Measurements from ENCODE around the gene SRXN1.
"Not testable (repeated sequence)": the region's sequence is repeated elsewhere in the genome, so short reads cannot be mapped to it uniquely, and the experiment has no call there.

Gene SRXN1

DNA sequence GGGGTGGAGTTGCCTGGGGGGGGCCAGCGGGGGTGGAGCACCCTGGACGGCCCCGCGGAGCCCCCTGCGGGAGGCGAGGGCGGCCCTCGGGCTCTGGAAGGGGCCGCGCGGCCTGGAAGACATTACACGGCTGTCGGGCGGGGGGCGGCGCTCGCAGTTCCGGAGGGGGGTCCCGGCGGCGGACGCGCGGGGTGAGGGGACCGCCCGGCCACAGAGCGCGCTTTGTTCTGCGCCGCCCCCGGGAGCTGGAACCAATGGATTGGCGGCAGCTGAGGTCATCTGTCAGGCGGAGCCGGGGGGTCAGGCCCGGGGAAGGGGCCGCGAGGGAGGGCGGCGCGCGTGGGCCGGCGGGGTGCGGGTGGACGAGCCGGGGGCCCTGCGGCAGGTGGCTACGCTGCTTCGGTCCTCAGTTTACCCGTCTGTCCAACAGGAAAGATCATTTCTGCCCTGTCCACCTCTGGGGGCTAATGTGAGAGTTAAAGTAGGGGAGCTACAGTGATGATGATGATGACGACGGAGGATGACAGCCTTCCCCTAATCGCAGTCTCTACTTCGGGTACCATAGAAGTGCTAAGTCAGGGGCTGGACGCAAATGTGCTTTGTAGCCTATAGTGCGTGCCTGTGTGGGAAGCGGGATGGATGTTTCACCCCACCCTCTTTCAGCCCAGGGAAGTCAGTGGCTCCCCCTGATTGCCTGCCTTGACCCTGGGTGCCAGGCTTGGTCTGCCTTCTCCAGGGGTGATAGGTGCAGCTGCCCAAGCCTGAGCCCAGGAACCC, 10.4 kb downstream of the SRXN1 start:
- ChIA-PET POLR2A (no interaction called here), CTCF (interaction anchor here (0.7 to 2.2 kb wide), 2 partner anchors 9 to 80 kb away, joined by 3 to 8 read pairs; no protein-coding TSS in a partner anchor)
- no peak overlapping the region for H3K4me3 ChIP-seq (ENCODE audit: low read depth, low read length)
- H3K36me3 ChIP-seq (ENCODE audit: control insufficient read depth in 2 of 2, insufficient read depth in 1 of 2, low read length in 2 of 2) = peaks cover 0 to 9% of the 10 kb centered on the region in 2 experiments; a peak in 1 of 3 replicates
- no peak overlapping the region for H3K27ac ChIP-seq (ENCODE audit: extremely low read depth, low read depth, low read length)
- TF ChIP-seq ZNF416 (tag by site-specific recombination; IDR thresholded peaks at IDR 0.05) (no peak), ZNF843 (tag by site-specific recombination; IDR thresholded peaks at IDR 0.05) (no peak), SP2 (tag by site-specific recombination; IDR thresholded peaks at IDR 0.05) (0 out of 2 replicates have a peak, but pooled peaks have one; percentile 8), GLIS2 (tag by site-specific recombination; IDR thresholded peaks at IDR 0.05) (no peak), TRIM28 (IDR thresholded peaks at IDR 0.05; ENCODE audit: borderline replicate concordance, low read length) (no peak), ZFP41 (tag by site-specific recombination; IDR thresholded peaks at IDR 0.05; ENCODE audit: borderline replicate concordance) (no peak), ZNF10 (tag by site-specific recombination; IDR thresholded peaks at IDR 0.05) (no peak), TSHZ1 (tag by site-specific recombination; IDR thresholded peaks at IDR 0.05; ENCODE audit: borderline replicate concordance) (no peak), ZNF561 (tag by site-specific recombination; IDR thresholded peaks at IDR 0.05; ENCODE audit: borderline replicate concordance) (no peak)
- TF ChIP-seq, protein P1, sequence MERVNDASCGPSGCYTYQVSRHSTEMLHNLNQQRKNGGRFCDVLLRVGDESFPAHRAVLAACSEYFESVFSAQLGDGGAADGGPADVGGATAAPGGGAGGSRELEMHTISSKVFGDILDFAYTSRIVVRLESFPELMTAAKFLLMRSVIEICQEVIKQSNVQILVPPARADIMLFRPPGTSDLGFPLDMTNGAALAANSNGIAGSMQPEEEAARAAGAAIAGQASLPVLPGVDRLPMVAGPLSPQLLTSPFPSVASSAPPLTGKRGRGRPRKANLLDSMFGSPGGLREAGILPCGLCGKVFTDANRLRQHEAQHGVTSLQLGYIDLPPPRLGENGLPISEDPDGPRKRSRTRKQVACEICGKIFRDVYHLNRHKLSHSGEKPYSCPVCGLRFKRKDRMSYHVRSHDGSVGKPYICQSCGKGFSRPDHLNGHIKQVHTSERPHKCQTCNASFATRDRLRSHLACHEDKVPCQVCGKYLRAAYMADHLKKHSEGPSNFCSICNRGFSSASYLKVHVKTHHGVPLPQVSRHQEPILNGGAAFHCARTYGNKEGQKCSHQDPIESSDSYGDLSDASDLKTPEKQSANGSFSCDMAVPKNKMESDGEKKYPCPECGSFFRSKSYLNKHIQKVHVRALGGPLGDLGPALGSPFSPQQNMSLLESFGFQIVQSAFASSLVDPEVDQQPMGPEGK (tag by site-specific recombination; IDR thresholded peaks at IDR 0.05) = peak; percentile 22; the same call in 1 of the 2 replicates
- TF ChIP-seq, protein P2, sequence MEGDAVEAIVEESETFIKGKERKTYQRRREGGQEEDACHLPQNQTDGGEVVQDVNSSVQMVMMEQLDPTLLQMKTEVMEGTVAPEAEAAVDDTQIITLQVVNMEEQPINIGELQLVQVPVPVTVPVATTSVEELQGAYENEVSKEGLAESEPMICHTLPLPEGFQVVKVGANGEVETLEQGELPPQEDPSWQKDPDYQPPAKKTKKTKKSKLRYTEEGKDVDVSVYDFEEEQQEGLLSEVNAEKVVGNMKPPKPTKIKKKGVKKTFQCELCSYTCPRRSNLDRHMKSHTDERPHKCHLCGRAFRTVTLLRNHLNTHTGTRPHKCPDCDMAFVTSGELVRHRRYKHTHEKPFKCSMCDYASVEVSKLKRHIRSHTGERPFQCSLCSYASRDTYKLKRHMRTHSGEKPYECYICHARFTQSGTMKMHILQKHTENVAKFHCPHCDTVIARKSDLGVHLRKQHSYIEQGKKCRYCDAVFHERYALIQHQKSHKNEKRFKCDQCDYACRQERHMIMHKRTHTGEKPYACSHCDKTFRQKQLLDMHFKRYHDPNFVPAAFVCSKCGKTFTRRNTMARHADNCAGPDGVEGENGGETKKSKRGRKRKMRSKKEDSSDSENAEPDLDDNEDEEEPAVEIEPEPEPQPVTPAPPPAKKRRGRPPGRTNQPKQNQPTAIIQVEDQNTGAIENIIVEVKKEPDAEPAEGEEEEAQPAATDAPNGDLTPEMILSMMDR (tag by site-specific recombination; IDR thresholded peaks at IDR 0.05) = no peak
- no peaks in the 10 kb centered on the region for H3K9me3 ChIP-seq (ENCODE audit: control insufficient read depth, insufficient read depth, low read depth, low read length)
- H3K4me1 ChIP-seq (ENCODE audit: control insufficient read depth, insufficient read depth, low read length) = no peaks in the 10 kb centered on the region

- H3K4me3 ChIP-seq (ENCODE audit: low read depth, low read length); POLR2A ChIA-PET; H3K9me3 ChIP-seq (ENCODE audit: control insufficient read depth, insufficient read depth, low read depth, low read length); H3K27ac ChIP-seq (ENCODE audit: extremely low read depth, low read depth, low read length); H3K36me3 ChIP-seq (ENCODE audit: control insufficient read depth in 2 of 2, insufficient read depth in 1 of 2, low read length in 2 of 2); H3K4me1 ChIP-seq (ENCODE audit: control insufficient read depth, insufficient read depth, low read length): not testable (repeated sequence)
- CTCF ChIA-PET = interaction anchor here (0.9 to 2.2 kb wide), 3 partner anchors 80 to 94 kb away, joined by 3 to 8 read pairs (median 4); no protein-coding TSS in a partner anchor
Measured at GRCh38 chr20:642013-642397, 11.0 kb downstream of the SRXN1 start.

- no peaks in the 10 kb centered on the region for H3K4me1 ChIP-seq (ENCODE audit: control insufficient read depth, insufficient read depth, low read length)
- TF ChIP-seq, protein P3, sequence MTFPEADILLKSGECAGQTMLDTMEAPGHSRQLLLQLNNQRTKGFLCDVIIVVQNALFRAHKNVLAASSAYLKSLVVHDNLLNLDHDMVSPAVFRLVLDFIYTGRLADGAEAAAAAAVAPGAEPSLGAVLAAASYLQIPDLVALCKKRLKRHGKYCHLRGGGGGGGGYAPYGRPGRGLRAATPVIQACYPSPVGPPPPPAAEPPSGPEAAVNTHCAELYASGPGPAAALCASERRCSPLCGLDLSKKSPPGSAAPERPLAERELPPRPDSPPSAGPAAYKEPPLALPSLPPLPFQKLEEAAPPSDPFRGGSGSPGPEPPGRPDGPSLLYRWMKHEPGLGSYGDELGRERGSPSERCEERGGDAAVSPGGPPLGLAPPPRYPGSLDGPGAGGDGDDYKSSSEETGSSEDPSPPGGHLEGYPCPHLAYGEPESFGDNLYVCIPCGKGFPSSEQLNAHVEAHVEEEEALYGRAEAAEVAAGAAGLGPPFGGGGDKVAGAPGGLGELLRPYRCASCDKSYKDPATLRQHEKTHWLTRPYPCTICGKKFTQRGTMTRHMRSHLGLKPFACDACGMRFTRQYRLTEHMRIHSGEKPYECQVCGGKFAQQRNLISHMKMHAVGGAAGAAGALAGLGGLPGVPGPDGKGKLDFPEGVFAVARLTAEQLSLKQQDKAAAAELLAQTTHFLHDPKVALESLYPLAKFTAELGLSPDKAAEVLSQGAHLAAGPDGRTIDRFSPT (tag by site-specific recombination; IDR thresholded peaks at IDR 0.05) = peak; percentile 51; the same call in 1 of the 2 replicates
- TF ChIP-seq ZNF341 (tag by site-specific recombination; IDR thresholded peaks at IDR 0.05; ENCODE audit: low read depth) (no peak), ZNF292 (tag by site-specific recombination; IDR thresholded peaks at IDR 0.05; ENCODE audit: borderline replicate concordance, low read depth) (no peak), ZNF18 (tag by site-specific recombination; IDR thresholded peaks at IDR 0.05) (peak; percentile 62; the same call in 1 of the 2 replicates), ZBTB17 (tag by site-specific recombination; IDR thresholded peaks at IDR 0.05) (peak; percentile 74), OVOL3 (tag by site-specific recombination; IDR thresholded peaks at IDR 0.05) (no peak)
Measured at GRCh38 chr20:641516-641875, 11.5 kb downstream of the SRXN1 start.

More at GRCh38 chr20:641516-641875, 11.5 kb downstream of the SRXN1 start:
- H3K36me3 ChIP-seq (ENCODE audit: control insufficient read depth in 2 of 2, insufficient read depth in 1 of 2, low read length in 2 of 2) = no peaks in the 10 kb centered on the region
- no peaks in the 10 kb centered on the region for H3K9me3 ChIP-seq (ENCODE audit: control insufficient read depth, insufficient read depth, low read depth, low read length)
- CTCF ChIA-PET = interaction anchor here (0.9 to 1.1 kb wide), 3 partner anchors 78 to 95 kb away, joined by 3 to 4 read pairs (median 3); no protein-coding TSS in a partner anchor
- POLR2A ChIA-PET = no interaction called here
- H3K27ac ChIP-seq (ENCODE audit: extremely low read depth, low read depth, low read length) = no peak overlapping the region
- no peak overlapping the region for H3K4me3 ChIP-seq (ENCODE audit: low read depth, low read length)

Data from HEK293 (cell line).